Activated naive CD8-positive, alpha-beta T cell treated with anti-CD3 and anti-CD28 coated beads, Interleukin-2, amount 10 ng/mL, durations not matched to agents 7 days and 5 days (primary cell): ENCODE data around the gene LARGE2. TPM values are rescaled to one million over a fixed set of nuclear protein-coding genes. Genes with fewer than 3 reads are reported as not detected.

Experiments used
- ATAC-seq: fragments of 150-1000 bp; cut with Tn5 transposase; one replicate; pipeline ENCODE4 v1.10.0; 2021; ENCODE audit warnings: low read depth, moderate library complexity
- POLR2A ChIA-PET: fragments of 350-600 bp; sonication (Branson Sonifier 250); formaldehyde crosslinking; loops from one replicate; lab custom pipeline; 2021; ENCODE audit warnings: antibody characterized with exemption; lab: Charles Lee
- DNase-seq: peaks from one replicate; pipeline ENCODE4 v3.0.0; 2021
- H3K27ac Mint-ChIP-seq: one replicate; pipeline ENCODE4 v1.8.0; 2022; ENCODE audit warnings: mild to moderate bottlenecking, mixed read lengths
- H3K27me3 Mint-ChIP-seq: one replicate; pipeline ENCODE4 v1.8.0; 2022; ENCODE audit warnings: mild to moderate bottlenecking, moderate library complexity, mixed read lengths
- H3K36me3 Mint-ChIP-seq: one replicate; pipeline ENCODE4 v1.8.0; 2021; ENCODE audit warnings: mild to moderate bottlenecking, mixed read lengths
- H3K4me1 Mint-ChIP-seq: one replicate; pipeline ENCODE4 v1.8.0; 2021; ENCODE audit warnings: mixed read lengths
- H3K4me3 Mint-ChIP-seq: one replicate; pipeline ENCODE4 v1.8.0; 2022; ENCODE audit warnings: mild to moderate bottlenecking, moderate library complexity, mixed read lengths
- H3K9me3 Mint-ChIP-seq: one replicate; pipeline ENCODE4 v1.8.0; 2021; ENCODE audit warnings: mixed read lengths
- total RNA-seq, 2 experiments: library from RNA; stranded (reverse); gene quantifications; one replicate each; pipeline ENCODE4 v1.2.3, GENCODE V29; 2021

LARGE2 gene
- total RNA-seq, 2 experiments from 2014 or later = 2.5 to 2.7 TPM

- Mint-ChIP-seq H3K27ac (no peak overlapping the region), H3K4me1 (peaks cover 14% of the 10 kb centered on the region), H3K36me3 (peaks cover 5% of the 10 kb centered on the region), H3K9me3 (no peaks in the 10 kb centered on the region), H3K4me3 (no peak overlapping the region), H3K27me3 (no peaks in the 10 kb centered on the region)
- no peak for ATAC-seq
- no peak for DNase-seq
- POLR2A ChIA-PET = no interaction called here
These were observed 8.9 kb upstream of the LARGE2 start for GRCh38 chr11:45913514-45913913.

- Mint-ChIP-seq H3K4me3 (no peak overlapping the region), H3K27ac (no peak overlapping the region), H3K27me3 (no peaks in the 10 kb centered on the region), H3K4me1 (peaks cover 16% of the 10 kb centered on the region), H3K36me3 (peaks cover 5% of the 10 kb centered on the region), H3K9me3 (no peaks in the 10 kb centered on the region)
- no peak for DNase-seq
- no peak for ATAC-seq
- POLR2A ChIA-PET = no interaction called here
These were observed 8.4 kb upstream of the LARGE2 start for GRCh38 chr11:45913942-45914635.

- H3K4me3 Mint-ChIP-seq = no peak overlapping the region
- no peaks in the 10 kb centered on the region for H3K9me3 Mint-ChIP-seq
- no peak overlapping the region for H3K27ac Mint-ChIP-seq
- peaks cover 23% of the 10 kb centered on the region for H3K4me1 Mint-ChIP-seq
- POLR2A ChIA-PET = interaction anchor here (2.2 kb wide), 1 partner anchor 14 kb away, joined by 7 read pairs; no protein-coding TSS in a partner anchor
- DNase-seq = no peak
- ATAC-seq = no peak
- H3K36me3 Mint-ChIP-seq = peaks cover 5% of the 10 kb centered on the region
- no peaks in the 10 kb centered on the region for H3K27me3 Mint-ChIP-seq
These were observed 7.0 kb upstream of the LARGE2 start for GRCh38 chr11:45915446-45915845.

GRCh38 chr11:45917286-45917622, 5.2 kb upstream of the LARGE2 start:
- DNase-seq (no peak), ATAC-seq (peak; percentile 2)
- Mint-ChIP-seq H3K4me1 (peaks cover 25% of the 10 kb centered on the region), H3K4me3 (peak overlapping the region; percentile 96), H3K9me3 (no peaks in the 10 kb centered on the region), H3K27ac (peak overlapping the region; percentile 95), H3K36me3 (peaks cover 5% of the 10 kb centered on the region), H3K27me3 (peaks cover 6% of the 10 kb centered on the region)
- POLR2A ChIA-PET = interaction anchor here (1.2 to 2.9 kb wide), 9 partner anchors 8 to 113 kb away, joined by 3 to 40 read pairs (median 9); partner anchors contain the start of genes CRY2, FREY1 and SLC35C1

- ATAC-seq (peak; percentile 94), DNase-seq (peak; percentile 93)
- POLR2A ChIA-PET = interaction anchor here (0.6 to 2.9 kb wide), 15 partner anchors 9 to 699 kb away, joined by 3 to 40 read pairs (median 4); partner anchors contain the start of genes ATG13, CRY2, FREY1 and HARBI1
- H3K4me1 Mint-ChIP-seq = peaks cover 25% of the 10 kb centered on the region
- peaks cover 6% of the 10 kb centered on the region for H3K27me3 Mint-ChIP-seq
- peak within 1 kb of the TSS; percentile 96 for H3K4me3 Mint-ChIP-seq
- peaks cover 5% of the 10 kb centered on the region for H3K36me3 Mint-ChIP-seq
- H3K9me3 Mint-ChIP-seq = no peaks in the 10 kb centered on the region
- peak within 1 kb of the TSS; percentile 95 for H3K27ac Mint-ChIP-seq
These were observed 4.7 kb upstream of the LARGE2 start, which contains the start of gene PEX16 for GRCh38 chr11:45917623-45918330. PEX16 (minus strand) TSS chr11:45917877; CDS start chr11:45917811, 66 bp downstream.

- POLR2A ChIA-PET = interaction anchor here (0.6 to 2.9 kb wide), 13 partner anchors 10 to 431 kb away, joined by 3 to 40 read pairs (median 3); partner anchors contain the start of genes CRY2, FREY1 and SLC35C1
- Mint-ChIP-seq H3K4me3 (peak overlapping the region; percentile 96), H3K4me1 (peaks cover 25% of the 10 kb centered on the region), H3K36me3 (peaks cover 5% of the 10 kb centered on the region), H3K27me3 (peaks cover 9% of the 10 kb centered on the region), H3K27ac (peak overlapping the region; percentile 95), H3K9me3 (no peaks in the 10 kb centered on the region)
- peak; percentile 11 for ATAC-seq
- peak; percentile 75 for DNase-seq
These were observed 4.0 kb upstream of the LARGE2 start for GRCh38 chr11:45918331-45918941.

- no peaks in the 10 kb centered on the region for H3K9me3 Mint-ChIP-seq
- H3K36me3 Mint-ChIP-seq = peaks cover 5% of the 10 kb centered on the region
- no peak for ATAC-seq
- peak overlapping the region; percentile 96 for H3K4me3 Mint-ChIP-seq
- peaks cover 14% of the 10 kb centered on the region for H3K27me3 Mint-ChIP-seq
- H3K27ac Mint-ChIP-seq = peak overlapping the region; percentile 95
- H3K4me1 Mint-ChIP-seq = peaks cover 23% of the 10 kb centered on the region
- POLR2A ChIA-PET = interaction anchor here (0.6 to 2.9 kb wide), 6 partner anchors 10 to 430 kb away, joined by 3 to 40 read pairs (median 4); partner anchors contain the start of gene SLC35C1
- peak; percentile 32 for DNase-seq
These were observed 3.3 kb upstream of the LARGE2 start for GRCh38 chr11:45918962-45919675.

- POLR2A ChIA-PET = interaction anchor here (0.6 kb wide), 1 partner anchor 57 kb away, joined by 6 read pairs; no protein-coding TSS in a partner anchor
- Mint-ChIP-seq H3K27me3 (peaks cover 19% of the 10 kb centered on the region), H3K4me1 (peaks cover 22% of the 10 kb centered on the region), H3K4me3 (peak overlapping the region; percentile 22), H3K36me3 (peaks cover 5% of the 10 kb centered on the region), H3K9me3 (no peaks in the 10 kb centered on the region), H3K27ac (no peak overlapping the region)
- ATAC-seq (no peak), DNase-seq (peak; percentile 24)
These were observed 2.5 kb upstream of the LARGE2 start for GRCh38 chr11:45919806-45920530.

- no peak for ATAC-seq
- peaks cover 20% of the 10 kb centered on the region for H3K4me1 Mint-ChIP-seq
- no peak overlapping the region for H3K27ac Mint-ChIP-seq
- H3K9me3 Mint-ChIP-seq = no peaks in the 10 kb centered on the region
- peaks cover 19% of the 10 kb centered on the region for H3K27me3 Mint-ChIP-seq
- peak overlapping the region; percentile 50 for H3K4me3 Mint-ChIP-seq
- POLR2A ChIA-PET = no interaction called here
- peaks cover 4% of the 10 kb centered on the region for H3K36me3 Mint-ChIP-seq
- no peak for DNase-seq
These were observed 1.7 kb upstream of the LARGE2 start for GRCh38 chr11:45920531-45921477.

GRCh38 chr11:45921561-45922424, 663 bp upstream of the LARGE2 start:
- POLR2A ChIA-PET = no interaction called here
- Mint-ChIP-seq H3K36me3 (no peaks in the 10 kb centered on the region), H3K27ac (no peak overlapping the region), H3K9me3 (no peaks in the 10 kb centered on the region), H3K4me3 (peak overlapping the region; percentile 50), H3K27me3 (peaks cover 19% of the 10 kb centered on the region), H3K4me1 (peaks cover 13% of the 10 kb centered on the region)
- DNase-seq = peak; percentile 34
- ATAC-seq = no peak
